ENCODE measurements around the gene ZCCHC4.

Gene ZCCHC4

DNA sequence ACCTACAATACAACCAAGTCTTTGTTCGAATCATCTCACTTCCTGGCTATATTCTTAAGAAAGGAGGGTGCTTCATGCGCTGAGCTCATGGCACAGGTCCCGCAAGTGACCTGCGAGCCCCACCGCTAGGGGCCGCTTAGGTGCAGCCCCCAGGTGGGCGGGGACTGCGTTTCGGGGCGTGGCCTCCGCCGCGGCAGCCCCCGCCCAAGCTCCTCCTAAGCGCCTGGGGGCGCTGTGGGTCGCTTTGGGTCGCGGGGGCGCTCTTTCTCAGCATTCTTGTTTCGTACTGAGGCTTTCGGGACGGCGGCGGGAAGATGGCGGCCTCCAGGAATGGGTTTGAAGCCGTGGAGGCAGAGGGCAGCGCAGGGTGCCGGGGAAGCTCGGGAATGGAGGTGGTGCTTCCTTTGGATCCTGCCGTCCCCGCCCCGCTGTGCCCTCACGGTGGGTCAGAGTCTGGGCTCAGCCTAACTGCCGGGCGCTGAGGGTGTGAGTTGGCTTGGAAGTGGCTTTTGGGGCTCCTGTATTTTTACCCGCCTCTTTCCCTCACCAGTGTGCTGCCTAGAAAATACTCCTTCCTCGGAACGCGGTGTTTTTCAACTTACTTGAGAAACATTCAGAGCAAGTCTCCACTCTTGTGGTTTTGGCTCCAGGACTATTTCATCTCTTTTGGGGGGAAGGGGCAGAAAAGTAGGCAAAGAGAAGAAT, at the start of gene ZCCHC4:
Gene ZCCHC4, plus strand, starts transcription at position 279 of the 705 bp plus-strand sequence. Its CDS starts 36 bp downstream, at position 315.
- DNase-seq (ENCODE audit: low read depth in 1 of 2, low spot score in 1 of 2) = peak; percentile 79 to 90

DNA sequence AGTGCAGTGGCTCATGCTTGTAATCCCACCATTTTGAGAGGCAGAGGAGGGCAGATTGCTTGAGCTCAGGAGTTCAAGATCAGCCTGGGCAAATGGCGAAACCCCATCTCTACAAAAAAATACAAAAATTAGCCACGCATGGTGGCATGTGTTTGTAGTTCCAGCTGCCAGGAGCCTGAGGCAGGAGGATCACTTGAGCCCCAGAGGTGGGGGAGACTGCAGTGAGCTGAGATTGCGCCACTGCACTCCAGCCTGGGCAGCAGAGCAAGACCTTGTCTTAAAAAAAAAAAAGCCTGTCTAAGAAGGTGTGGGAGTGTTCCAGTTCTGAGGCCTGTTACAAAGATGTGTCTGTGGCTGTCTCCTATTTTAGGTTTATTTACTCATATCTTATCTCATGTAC, 40.7 kb upstream of the ZCCHC4 start:
- DNase-seq (ENCODE audit: low read depth in 1 of 2, low spot score in 1 of 2) = no peak

DNA sequence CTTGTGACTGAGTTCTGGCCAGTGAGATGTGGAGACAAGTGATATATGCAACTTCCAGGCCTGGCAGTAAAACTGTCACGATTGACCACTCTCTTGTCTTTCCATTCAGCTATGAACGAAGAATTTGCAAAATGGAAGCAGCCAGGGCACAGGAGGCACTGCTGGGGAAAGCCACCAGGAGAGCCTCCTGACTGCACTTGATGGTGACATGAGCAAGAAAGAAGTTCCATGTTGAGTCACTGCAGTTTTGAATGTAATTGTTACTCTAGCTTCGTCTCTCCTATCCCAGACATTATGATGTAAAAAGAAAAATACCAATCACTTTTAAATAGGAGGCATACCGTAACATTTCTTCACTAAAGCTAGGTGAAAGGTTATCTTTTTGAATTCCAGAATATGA, 32.4 kb upstream of the ZCCHC4 start:
- no peak for DNase-seq (ENCODE audit: low read depth in 1 of 2, low spot score in 1 of 2)

DNA sequence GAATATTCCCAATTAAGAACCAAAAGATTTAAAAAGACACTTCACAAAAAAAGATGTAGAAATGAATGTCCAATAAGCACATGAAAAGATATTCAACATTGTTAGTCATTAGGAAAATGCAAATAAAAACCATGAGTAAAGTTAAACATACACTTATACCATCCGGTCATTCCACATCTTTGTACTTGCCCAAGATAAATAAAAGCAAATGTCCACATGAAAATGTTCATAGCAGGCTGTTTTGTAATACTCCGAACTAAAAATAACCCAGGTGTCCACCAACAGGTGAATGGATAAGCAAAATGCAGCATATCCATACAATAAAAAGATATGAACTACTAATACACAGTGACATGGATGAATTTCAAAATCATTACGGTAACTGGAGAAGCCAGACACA, 28.6 kb upstream of the ZCCHC4 start:
- no peak for DNase-seq (ENCODE audit: low read depth in 1 of 2, low spot score in 1 of 2)

DNA sequence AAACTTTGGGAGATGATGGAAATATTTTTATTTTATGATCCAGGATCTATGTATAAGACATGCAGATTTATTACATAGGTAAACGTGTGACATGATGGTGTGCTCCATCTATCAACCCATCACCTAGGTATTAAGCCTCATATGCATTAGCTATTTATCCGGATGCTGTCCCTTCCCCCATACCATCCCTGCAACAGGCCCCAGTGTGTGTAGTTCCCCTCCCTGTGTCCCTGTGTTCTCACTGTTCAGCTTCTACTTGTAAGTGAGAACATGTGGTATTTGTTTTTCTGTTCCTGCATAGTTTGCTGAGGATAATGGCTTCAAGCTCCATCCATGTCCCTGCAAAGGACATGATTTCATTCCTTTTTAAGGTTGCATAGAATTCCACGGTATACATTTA, 28.1 kb upstream of the ZCCHC4 start:
- no peak for DNase-seq (ENCODE audit: low read depth in 1 of 2, low spot score in 1 of 2)

- no peak for DNase-seq (ENCODE audit: low read depth in 1 of 2, low spot score in 1 of 2)
Observed at GRCh38 chr4:25290490-25291067, 22.0 kb upstream of the ZCCHC4 start.

- no peak for DNase-seq (ENCODE audit: low read depth in 1 of 2, low spot score in 1 of 2)
Observed at GRCh38 chr4:25291158-25291733, 21.3 kb upstream of the ZCCHC4 start.

DNA sequence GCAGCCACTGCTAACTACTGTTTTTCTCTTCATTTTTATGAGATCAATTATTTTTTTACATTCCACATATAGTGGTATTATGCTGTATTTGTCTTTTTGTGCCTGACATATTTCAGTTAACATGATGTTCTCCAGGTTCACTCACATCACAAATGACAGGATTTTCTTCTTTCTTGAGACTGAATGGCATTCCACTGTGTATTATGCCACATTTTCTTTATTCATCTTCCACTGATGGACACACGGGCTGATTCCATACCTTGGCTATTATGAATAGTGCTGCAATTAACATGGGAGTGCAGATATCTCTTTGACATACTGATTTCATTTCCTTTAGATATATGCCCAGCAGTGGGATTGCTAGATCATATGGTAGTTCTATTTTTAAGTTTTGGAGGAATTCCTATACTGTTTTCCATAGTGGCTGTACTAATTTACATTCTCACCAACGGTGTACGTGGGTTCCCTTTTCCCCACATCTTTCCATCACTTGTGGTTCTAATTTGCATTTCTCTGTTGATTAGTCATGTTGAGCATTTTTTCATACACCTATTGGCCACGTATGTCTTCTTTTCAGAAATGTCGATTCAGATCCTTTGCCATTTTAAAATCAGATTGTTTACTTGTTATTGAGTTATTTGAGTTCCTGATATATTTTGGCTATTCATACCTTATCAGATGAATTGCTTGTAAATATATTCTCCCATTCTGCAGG, 14.9 kb upstream of the ZCCHC4 start:
- no peak for DNase-seq (ENCODE audit: low read depth in 1 of 2, low spot score in 1 of 2)

- no peak for DNase-seq (ENCODE audit: low read depth in 1 of 2, low spot score in 1 of 2)
Observed at GRCh38 chr4:25299476-25300203, 12.9 kb upstream of the ZCCHC4 start.

GRCh38 chr4:25301471-25301870, 11.1 kb upstream of the ZCCHC4 start:
- DNase-seq (ENCODE audit: low read depth in 1 of 2, low spot score in 1 of 2) = no peak

DNA sequence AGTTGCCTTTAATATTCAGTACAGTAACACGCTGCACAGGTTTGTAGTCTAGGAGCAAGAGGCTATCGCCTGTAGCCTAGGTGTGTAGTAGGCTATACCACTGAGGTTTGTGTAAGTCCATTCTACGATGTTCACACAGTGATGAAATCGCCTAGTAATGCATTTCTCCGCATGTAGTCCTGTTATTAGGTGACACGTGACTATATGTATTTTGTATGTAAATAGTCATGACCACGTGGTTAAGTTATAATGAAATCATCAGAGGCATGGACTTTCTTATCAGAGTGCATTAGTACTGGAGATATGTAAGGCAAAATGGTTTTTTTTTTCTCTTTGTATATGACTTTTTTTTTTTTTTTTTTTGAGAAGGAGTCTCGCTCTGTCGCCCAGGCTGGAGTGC, 9.9 kb upstream of the ZCCHC4 start:
- DNase-seq (ENCODE audit: low read depth in 1 of 2, low spot score in 1 of 2) = no peak

DNA sequence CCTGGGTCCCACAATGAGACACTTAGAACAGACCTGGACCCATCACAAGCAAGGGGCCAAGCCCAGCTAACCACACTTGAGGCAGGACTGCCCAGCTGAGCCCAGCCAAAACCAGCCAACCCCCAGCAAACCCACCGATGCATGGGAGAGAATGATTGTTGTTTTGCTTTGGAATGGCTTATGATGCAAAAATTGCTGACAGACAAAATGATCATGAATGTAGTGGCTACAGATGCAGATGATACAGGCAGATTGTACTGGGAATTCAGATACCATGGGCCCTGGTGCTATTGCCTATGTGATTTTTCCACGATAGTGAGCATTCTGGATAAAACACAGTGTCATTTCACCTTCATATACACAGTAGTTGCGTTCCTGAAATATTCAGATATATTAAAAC, 9.0 kb upstream of the ZCCHC4 start:
- DNase-seq (ENCODE audit: low read depth in 1 of 2, low spot score in 1 of 2) = no peak

DNA sequence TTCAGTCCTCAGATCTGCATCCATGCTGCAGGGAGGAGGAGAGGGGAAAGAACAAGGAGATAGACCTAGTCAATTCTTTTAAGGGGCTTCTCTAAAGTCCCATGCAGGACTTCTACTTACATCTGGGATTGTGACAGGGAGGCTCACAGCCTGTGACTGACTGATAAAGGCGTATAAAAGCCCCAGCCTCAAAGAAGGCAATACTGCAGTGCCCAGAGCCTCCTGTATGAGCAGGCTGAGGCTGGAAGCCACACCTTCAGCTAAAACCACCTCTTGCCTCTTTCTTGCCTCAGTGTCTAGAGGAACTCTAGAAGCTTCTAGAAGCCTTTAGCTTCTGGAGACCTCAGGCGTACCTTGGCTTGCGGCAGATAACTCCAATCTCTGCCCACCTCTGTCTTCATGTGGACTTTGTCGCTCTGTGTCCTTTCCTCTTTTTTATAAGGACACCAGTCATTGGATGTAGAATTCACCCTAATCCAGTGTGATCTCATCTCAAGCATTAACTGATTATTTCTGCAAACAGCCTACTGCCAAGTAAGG, 6.0 kb upstream of the ZCCHC4 start:
- DNase-seq (ENCODE audit: low read depth in 1 of 2, low spot score in 1 of 2) = no peak

GRCh38 chr4:25307596-25307995, 5.0 kb upstream of the ZCCHC4 start:
- DNase-seq (ENCODE audit: low read depth in 1 of 2, low spot score in 1 of 2) = no peak

GRCh38 chr4:25308306-25308705, 4.3 kb upstream of the ZCCHC4 start:
- no peak for DNase-seq (ENCODE audit: low read depth in 1 of 2, low spot score in 1 of 2)

DNA sequence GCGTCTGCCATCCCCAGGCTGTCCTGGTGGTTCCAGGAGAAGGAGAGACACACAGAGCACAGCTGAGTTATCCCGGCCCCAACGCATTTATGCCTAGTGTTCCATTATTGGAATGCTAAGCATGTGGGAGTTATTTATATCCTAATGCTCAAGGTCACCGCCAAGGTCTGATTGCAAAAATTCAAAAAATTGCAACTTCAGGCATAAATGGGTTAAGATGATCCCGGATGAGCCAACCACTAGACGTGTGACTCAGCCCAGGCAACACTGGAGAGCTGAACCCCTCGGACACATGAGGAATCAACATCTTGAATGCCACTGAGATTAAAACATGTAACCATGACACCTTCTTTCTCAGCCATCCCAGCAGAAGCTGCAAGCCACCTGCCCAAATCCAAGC, 3.8 kb upstream of the ZCCHC4 start:
- no peak for DNase-seq (ENCODE audit: low read depth in 1 of 2, low spot score in 1 of 2)

DNA sequence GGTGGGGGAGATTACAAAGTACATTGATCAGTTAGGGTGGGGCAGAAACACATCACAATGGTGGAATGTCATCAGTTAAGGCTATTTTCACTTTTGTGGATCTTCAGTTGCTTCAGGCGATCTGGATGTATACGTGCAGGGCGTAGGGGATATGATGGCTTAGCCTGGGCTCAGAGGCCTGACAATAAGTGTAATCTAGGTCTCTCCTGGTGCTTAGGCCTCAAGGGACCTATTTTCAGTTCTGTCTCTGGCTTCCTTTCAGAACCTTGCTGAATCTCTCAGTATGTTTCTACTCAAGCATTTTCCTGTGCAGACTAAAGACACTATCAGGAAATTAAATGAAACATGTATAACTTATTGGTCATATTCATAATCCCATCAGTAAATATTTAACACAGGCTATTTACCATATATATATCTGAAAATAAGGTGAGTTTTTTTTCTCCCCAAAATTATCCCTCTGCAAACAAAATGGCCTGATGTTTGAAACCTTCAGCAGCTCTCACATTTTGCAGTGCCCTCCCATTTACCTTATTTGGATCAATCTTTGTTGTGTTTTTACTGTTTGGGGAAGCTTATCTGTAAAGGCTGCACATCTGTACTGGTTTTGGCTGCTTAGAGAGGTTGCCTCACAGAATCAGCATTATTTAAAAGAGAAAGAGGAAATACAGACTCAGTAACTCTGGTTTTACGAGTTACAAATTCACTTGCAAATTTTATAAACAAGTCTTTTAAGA, 2.3 kb upstream of the ZCCHC4 start:
- DNase-seq (ENCODE audit: low read depth in 1 of 2, low spot score in 1 of 2) = no peak

- DNase-seq (ENCODE audit: low read depth in 1 of 2, low spot score in 1 of 2) = no peak
Observed at GRCh38 chr4:25310803-25311166, 1.8 kb upstream of the ZCCHC4 start.

- no peak for DNase-seq (ENCODE audit: low read depth in 1 of 2, low spot score in 1 of 2)
Observed at GRCh38 chr4:25313201-25313895, 774 bp downstream of the ZCCHC4 start.

DNA sequence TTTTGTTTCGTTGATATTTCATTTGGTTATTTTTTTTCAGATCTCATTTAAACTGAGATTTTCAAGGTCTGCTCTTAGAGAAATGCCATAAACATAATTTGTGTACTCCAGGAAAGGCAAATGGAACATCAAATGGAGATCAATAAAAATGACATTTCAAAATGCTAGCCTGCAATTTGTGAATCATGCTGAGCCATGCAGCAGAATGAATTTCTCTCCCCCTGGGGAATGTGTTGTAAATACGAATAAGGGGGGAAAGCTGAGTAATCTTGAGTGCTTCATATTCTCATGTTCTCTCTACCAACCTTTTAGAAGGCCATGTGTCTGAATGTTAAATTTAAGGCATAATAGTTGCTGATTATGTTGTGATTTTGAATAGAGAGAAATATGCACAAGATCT, 7.8 kb downstream of the ZCCHC4 start:
- DNase-seq (ENCODE audit: low read depth in 1 of 2, low spot score in 1 of 2) = no peak
